GM12891 (cell line): ENCODE data around the gene CDK18.

Source experiments
- POLR2A ChIP-seq: IDR thresholded peaks from 2 replicates; pipeline ENCODE4 v1.6.1; 2011; ENCODE audit warnings: low read depth, low read length, control low read depth
- POLR2AphosphoS5 ChIP-seq: IDR thresholded peaks from 2 replicates; pipeline ENCODE4 v1.6.1; 2011; ENCODE audit warnings: low read depth, low read length, control low read depth
- POU2F2 ChIP-seq: IDR thresholded peaks from 2 replicates; pipeline ENCODE4 v1.6.1; 2011; ENCODE audit warnings: low read depth, mild to moderate bottlenecking, control low read depth, low read length, moderate library complexity
- TAF1 ChIP-seq: IDR thresholded peaks from 2 replicates; pipeline ENCODE4 v1.6.1; 2011; ENCODE audit warnings: low read depth, low read length, control low read depth

DNA sequence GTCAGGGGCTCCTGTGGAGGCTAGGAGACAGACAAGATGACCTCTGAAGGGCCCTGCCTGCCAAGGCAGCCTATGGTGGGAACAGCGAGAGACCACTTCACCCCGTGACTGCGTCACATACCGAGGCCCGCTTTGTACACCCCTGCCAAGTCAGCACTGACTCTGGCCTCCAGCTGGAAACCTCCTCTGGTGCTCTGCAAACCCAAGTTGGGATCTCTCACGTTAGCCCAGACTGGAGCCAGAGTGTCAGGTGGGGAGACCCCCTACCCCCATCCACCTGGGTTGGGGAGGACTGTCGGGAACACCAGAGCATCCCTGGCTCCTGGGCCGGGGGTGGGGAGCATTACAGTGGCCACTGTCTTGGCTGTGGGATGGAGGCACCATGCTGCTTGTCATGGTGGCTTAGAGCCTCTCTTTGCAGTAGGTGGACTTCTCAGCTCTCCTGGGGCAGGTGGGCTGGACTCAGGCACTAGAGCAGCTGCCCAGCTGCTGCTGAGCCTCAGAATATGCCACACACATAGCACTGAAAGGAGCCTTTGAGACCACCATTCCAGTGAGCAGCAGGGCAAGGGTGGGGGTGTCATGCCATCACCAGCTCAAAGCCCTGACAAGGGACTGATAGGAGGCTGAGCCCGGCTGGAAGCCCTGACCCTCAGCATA lies 77.0 kb downstream of the CDK18 start:
- TF ChIP-seq POLR2A: no peak
- TF ChIP-seq POU2F2: no peak
- no peak for TF ChIP-seq TAF1
- TF ChIP-seq POLR2AphosphoS5: no peak
